ENCODE measurements around the gene BAZ1A. TPM values are rescaled to one million over a fixed set of nuclear protein-coding genes. Genes with fewer than 3 reads are reported as not detected.

Gene BAZ1A
- polyA plus RNA-seq, 1 donor from 2014 or later: 18.1 TPM

GRCh38 chr14:34710744-34711143 is 164.4 kb downstream of the BAZ1A start:
- H3K27ac ChIP-seq (ENCODE audit: low read length): no peak overlapping the region
- TF ChIP-seq SMC3 (conservative IDR thresholded peaks at IDR 0.05; ENCODE audit: poor library complexity) (no peak), EZH2 (IDR thresholded peaks at IDR 0.05; ENCODE audit: borderline replicate concordance, insufficient read depth, low read length, poor library complexity, severe bottlenecking) (no peak), POLR2AphosphoS5 (IDR thresholded peaks at IDR 0.05) (no peak), MXI1 (conservative IDR thresholded peaks at IDR 0.05; ENCODE audit: poor library complexity, severe bottlenecking) (no peak), TAF1 (IDR thresholded peaks at IDR 0.05; ENCODE audit: low read depth) (no peak), RAD21 (conservative IDR thresholded peaks at IDR 0.05) (no peak), CTCF (IDR thresholded peaks at IDR 0.05; ENCODE audit: poor library complexity, severe bottlenecking) (no peak)
- H4K20me1 ChIP-seq (ENCODE audit: insufficient read depth): no peaks in the 10 kb centered on the region
- H3K36me3 ChIP-seq (ENCODE audit: insufficient read depth, low read length): peaks cover 6% of the 10 kb centered on the region
- H3K9me2 ChIP-seq (ENCODE audit: insufficient read depth, low read length): no peaks in the 10 kb centered on the region
- no peak overlapping the region for H3K4me3 ChIP-seq (ENCODE audit: low read length)
- H3K9ac ChIP-seq (ENCODE audit: low read length): no peak overlapping the region
- H3F3A ChIP-seq (ENCODE audit: insufficient read depth, low read length, poor library complexity, severe bottlenecking): no peaks in the 10 kb centered on the region
- peaks cover 11% of the 10 kb centered on the region for H3K79me2 ChIP-seq (replicated peaks; ENCODE audit: insufficient read depth, low read length)
- H3K4me2 ChIP-seq (ENCODE audit: low read length): no peak overlapping the region
- H3K9me3 ChIP-seq (ENCODE audit: low read length): no peaks in the 10 kb centered on the region
- H2AFZ ChIP-seq (ENCODE audit: low read depth, low read length): no peak overlapping the region
- no peaks in the 10 kb centered on the region for H3K27me3 ChIP-seq (ENCODE audit: insufficient read depth, low read depth, low read length)

- H3K9ac ChIP-seq (ENCODE audit: low read length): no peak overlapping the region
- no peak overlapping the region for H3K4me3 ChIP-seq (ENCODE audit: low read length)
- no peak for TF ChIP-seq REST (IDR thresholded peaks at IDR 0.05; ENCODE audit: borderline replicate concordance)
- no peaks in the 10 kb centered on the region for H3K9me2 ChIP-seq (ENCODE audit: insufficient read depth, low read length)
- no peaks in the 10 kb centered on the region for H3F3A ChIP-seq (ENCODE audit: insufficient read depth, low read length, poor library complexity, severe bottlenecking)
- H3K4me2 ChIP-seq (ENCODE audit: low read length): no peak overlapping the region
- H3K27me3 ChIP-seq (ENCODE audit: insufficient read depth, low read depth, low read length): no peaks in the 10 kb centered on the region
- H3K27ac ChIP-seq (ENCODE audit: low read length): no peak overlapping the region
- H3K9me3 ChIP-seq (ENCODE audit: low read length): no peaks in the 10 kb centered on the region
- no peak overlapping the region for H2AFZ ChIP-seq (ENCODE audit: low read depth, low read length)
- peaks cover 6% of the 10 kb centered on the region for H3K36me3 ChIP-seq (ENCODE audit: insufficient read depth, low read length)
- no peaks in the 10 kb centered on the region for H4K20me1 ChIP-seq (ENCODE audit: insufficient read depth)
- H3K79me2 ChIP-seq (replicated peaks; ENCODE audit: insufficient read depth, low read length): peaks cover 11% of the 10 kb centered on the region
These were observed 165.2 kb downstream of the BAZ1A start for GRCh38 chr14:34710006-34710405.

- peaks cover 7% of the 10 kb centered on the region for H3K79me2 ChIP-seq (replicated peaks; ENCODE audit: insufficient read depth, low read length)
- no peaks in the 10 kb centered on the region for H3F3A ChIP-seq (ENCODE audit: insufficient read depth, low read length, poor library complexity, severe bottlenecking)
- no peak overlapping the region for H3K27ac ChIP-seq (ENCODE audit: low read length)
- H3K4me2 ChIP-seq (ENCODE audit: low read length): no peak overlapping the region
- H2AFZ ChIP-seq (ENCODE audit: low read depth, low read length): no peak overlapping the region
- TF ChIP-seq TAF1 (IDR thresholded peaks at IDR 0.05; ENCODE audit: low read depth): no peak
- TF ChIP-seq EP300 (conservative IDR thresholded peaks at IDR 0.05; ENCODE audit: poor library complexity, severe bottlenecking): no peak
- TF ChIP-seq SMC3 (conservative IDR thresholded peaks at IDR 0.05; ENCODE audit: poor library complexity): no peak
- TF ChIP-seq RAD21 (conservative IDR thresholded peaks at IDR 0.05): no peak
- TF ChIP-seq REST (IDR thresholded peaks at IDR 0.05; ENCODE audit: borderline replicate concordance): no peak
- no peak for TF ChIP-seq POLR2AphosphoS5 (IDR thresholded peaks at IDR 0.05)
- no peak for TF ChIP-seq CTCF (IDR thresholded peaks at IDR 0.05; ENCODE audit: poor library complexity, severe bottlenecking)
- no peak for TF ChIP-seq MXI1 (conservative IDR thresholded peaks at IDR 0.05; ENCODE audit: poor library complexity, severe bottlenecking)
- TF ChIP-seq EZH2 (IDR thresholded peaks at IDR 0.05; ENCODE audit: borderline replicate concordance, insufficient read depth, low read length, poor library complexity, severe bottlenecking): no peak
- no peak overlapping the region for H3K9ac ChIP-seq (ENCODE audit: low read length)
- no peaks in the 10 kb centered on the region for H3K27me3 ChIP-seq (ENCODE audit: insufficient read depth, low read depth, low read length)
- no peak overlapping the region for H3K4me3 ChIP-seq (ENCODE audit: low read length)
- no peaks in the 10 kb centered on the region for H3K9me2 ChIP-seq (ENCODE audit: insufficient read depth, low read length)
- H4K20me1 ChIP-seq (ENCODE audit: insufficient read depth): no peaks in the 10 kb centered on the region
- no peaks in the 10 kb centered on the region for H3K9me3 ChIP-seq (ENCODE audit: low read length)
- H3K36me3 ChIP-seq (ENCODE audit: insufficient read depth, low read length): peaks cover 6% of the 10 kb centered on the region
These were observed 167.4 kb downstream of the BAZ1A start for GRCh38 chr14:34707722-34708121.
